ENCODE results near the gene SELENOK.
A peak's percentile ranks its signal among the peaks of the same experiment; 100 is the strongest.

The SELENOK gene

GRCh38 chr3:53844262-53845102 is 47.2 kb downstream of the SELENOK start:
- peak overlapping the region; percentile 82 for H3K27ac ChIP-seq (ENCODE audit: low read depth, low read length)
- H3K36me3 ChIP-seq (ENCODE audit: control insufficient read depth in 1 of 2, insufficient read depth in 2 of 2, low read length in 2 of 2): no peaks in the 10 kb centered on the region
- peaks cover 0 to 12% of the 10 kb centered on the region in 2 donors for H3K27me3 ChIP-seq (ENCODE audit: control insufficient read depth in 1 of 2, insufficient read depth in 2 of 2, low read length in 2 of 2)
- H3K9ac ChIP-seq (ENCODE audit: low read depth in 1 of 2, low read length in 2 of 2): peak overlapping the region; percentile 53 to 81
- peak overlapping the region; percentile 67 to 73 for H3K4me3 ChIP-seq (ENCODE audit: low read depth in 1 of 2, low read length in 2 of 2)
- H3K4me1 ChIP-seq (ENCODE audit: control insufficient read depth in 1 of 2, insufficient read depth in 2 of 2, low read length in 2 of 2): peaks cover 38 to 44% of the 10 kb centered on the region in 2 donors
- no peaks in the 10 kb centered on the region for H3K9me3 ChIP-seq (ENCODE audit: control insufficient read depth in 1 of 2, low read length in 2 of 2)

- Histone ChIP-seq H3K27ac (ENCODE audit: low read depth, low read length) (peak overlapping the region; percentile 82), H3K27me3 (ENCODE audit: control insufficient read depth in 1 of 2, insufficient read depth in 2 of 2, low read length in 2 of 2) (peaks cover 0 to 12% of the 10 kb centered on the region in 2 donors), H3K9me3 (ENCODE audit: control insufficient read depth in 1 of 2, low read length in 2 of 2) (no peaks in the 10 kb centered on the region), H3K36me3 (ENCODE audit: control insufficient read depth in 1 of 2, insufficient read depth in 2 of 2, low read length in 2 of 2) (peaks cover 7 to 8% of the 10 kb centered on the region in 2 donors), H3K4me3 (ENCODE audit: low read depth in 1 of 2, low read length in 2 of 2) (peak overlapping the region; percentile 43 to 73), H3K4me1 (ENCODE audit: control insufficient read depth in 1 of 2, insufficient read depth in 2 of 2, low read length in 2 of 2) (peaks cover 38 to 44% of the 10 kb centered on the region in 2 donors), H3K9ac (ENCODE audit: low read depth in 1 of 2, low read length in 2 of 2) (peak overlapping the region; percentile 53 to 61)
Measured at GRCh38 chr3:53843195-53844177, 48.2 kb downstream of the SELENOK start.

GRCh38 chr3:53842436-53843194 is 49.0 kb downstream of the SELENOK start:
- Histone ChIP-seq H3K4me1 (ENCODE audit: control insufficient read depth in 1 of 2, insufficient read depth in 2 of 2, low read length in 2 of 2) (peaks cover 38 to 44% of the 10 kb centered on the region in 2 donors), H3K9ac (ENCODE audit: low read depth in 1 of 2, low read length in 2 of 2) (peak overlapping the region; percentile 11 to 61), H3K27me3 (ENCODE audit: control insufficient read depth in 1 of 2, insufficient read depth in 2 of 2, low read length in 2 of 2) (peaks cover 0 to 12% of the 10 kb centered on the region in 2 donors), H3K9me3 (ENCODE audit: control insufficient read depth in 1 of 2, low read length in 2 of 2) (no peaks in the 10 kb centered on the region), H3K27ac (ENCODE audit: low read depth, low read length) (peak overlapping the region; percentile 57), H3K4me3 (ENCODE audit: low read depth in 1 of 2, low read length in 2 of 2) (peak overlapping the region in 1 of 2 donors; percentile 34), H3K36me3 (ENCODE audit: control insufficient read depth in 1 of 2, insufficient read depth in 2 of 2, low read length in 2 of 2) (peaks cover 7 to 12% of the 10 kb centered on the region in 2 donors)

GRCh38 chr3:53841296-53841695 is 50.4 kb downstream of the SELENOK start:
- Histone ChIP-seq H3K36me3 (ENCODE audit: control insufficient read depth in 1 of 2, insufficient read depth in 2 of 2, low read length in 2 of 2) (peaks cover 7 to 17% of the 10 kb centered on the region in 2 donors), H3K4me3 (ENCODE audit: low read depth in 1 of 2, low read length in 2 of 2) (no peak overlapping the region), H3K27me3 (ENCODE audit: control insufficient read depth in 1 of 2, insufficient read depth in 2 of 2, low read length in 2 of 2) (peaks cover 0 to 5% of the 10 kb centered on the region in 2 donors), H3K9me3 (ENCODE audit: control insufficient read depth in 1 of 2, low read length in 2 of 2) (no peaks in the 10 kb centered on the region), H3K4me1 (ENCODE audit: control insufficient read depth in 1 of 2, insufficient read depth in 2 of 2, low read length in 2 of 2) (peaks cover 31 to 38% of the 10 kb centered on the region in 2 donors), H3K9ac (ENCODE audit: low read depth in 1 of 2, low read length in 2 of 2) (no peak overlapping the region), H3K27ac (ENCODE audit: low read depth, low read length) (no peak overlapping the region)

GRCh38 chr3:53837331-53837730 is 54.3 kb downstream of the SELENOK start:
- Histone ChIP-seq H3K4me3 (ENCODE audit: low read depth in 1 of 2, low read length in 2 of 2) (no peak overlapping the region), H3K36me3 (ENCODE audit: control insufficient read depth in 1 of 2, insufficient read depth in 2 of 2, low read length in 2 of 2) (peaks cover 7 to 31% of the 10 kb centered on the region in 2 donors), H3K9ac (ENCODE audit: low read depth in 1 of 2, low read length in 2 of 2) (no peak overlapping the region), H3K4me1 (ENCODE audit: control insufficient read depth in 1 of 2, insufficient read depth in 2 of 2, low read length in 2 of 2) (peaks cover 3 to 7% of the 10 kb centered on the region in 2 donors), H3K27me3 (ENCODE audit: control insufficient read depth in 1 of 2, insufficient read depth in 2 of 2, low read length in 2 of 2) (no peaks in the 10 kb centered on the region), H3K9me3 (ENCODE audit: control insufficient read depth in 1 of 2, low read length in 2 of 2) (no peaks in the 10 kb centered on the region), H3K27ac (ENCODE audit: low read depth, low read length) (no peak overlapping the region)

GRCh38 chr3:53836084-53836872 is 55.4 kb downstream of the SELENOK start:
- no peak overlapping the region for H3K9ac ChIP-seq (ENCODE audit: low read depth in 1 of 2, low read length in 2 of 2)
- no peak overlapping the region for H3K4me3 ChIP-seq (ENCODE audit: low read depth in 1 of 2, low read length in 2 of 2)
- H3K27me3 ChIP-seq (ENCODE audit: control insufficient read depth in 1 of 2, insufficient read depth in 2 of 2, low read length in 2 of 2): no peaks in the 10 kb centered on the region
- H3K36me3 ChIP-seq (ENCODE audit: control insufficient read depth in 1 of 2, insufficient read depth in 2 of 2, low read length in 2 of 2): peaks cover 7 to 31% of the 10 kb centered on the region in 2 donors
- peaks cover 0 to 3% of the 10 kb centered on the region in 2 donors for H3K4me1 ChIP-seq (ENCODE audit: control insufficient read depth in 1 of 2, insufficient read depth in 2 of 2, low read length in 2 of 2)
- H3K9me3 ChIP-seq (ENCODE audit: control insufficient read depth in 1 of 2, low read length in 2 of 2): no peaks in the 10 kb centered on the region
- H3K27ac ChIP-seq (ENCODE audit: low read depth, low read length): no peak overlapping the region

GRCh38 chr3:53835257-53835656 is 56.4 kb downstream of the SELENOK start:
- Histone ChIP-seq H3K9me3 (ENCODE audit: control insufficient read depth in 1 of 2, low read length in 2 of 2) (no peaks in the 10 kb centered on the region), H3K4me3 (ENCODE audit: low read depth in 1 of 2, low read length in 2 of 2) (no peak overlapping the region), H3K27me3 (ENCODE audit: control insufficient read depth in 1 of 2, insufficient read depth in 2 of 2, low read length in 2 of 2) (no peaks in the 10 kb centered on the region), H3K4me1 (ENCODE audit: control insufficient read depth in 1 of 2, insufficient read depth in 2 of 2, low read length in 2 of 2) (no peaks in the 10 kb centered on the region), H3K36me3 (ENCODE audit: control insufficient read depth in 1 of 2, insufficient read depth in 2 of 2, low read length in 2 of 2) (peaks cover 7 to 31% of the 10 kb centered on the region in 2 donors), H3K9ac (ENCODE audit: low read depth in 1 of 2, low read length in 2 of 2) (no peak overlapping the region), H3K27ac (ENCODE audit: low read depth, low read length) (no peak overlapping the region)

GRCh38 chr3:53834429-53835095 is 57.1 kb downstream of the SELENOK start:
- H3K36me3 ChIP-seq (ENCODE audit: control insufficient read depth in 1 of 2, insufficient read depth in 2 of 2, low read length in 2 of 2): peaks cover 7 to 31% of the 10 kb centered on the region in 2 donors
- H3K27me3 ChIP-seq (ENCODE audit: control insufficient read depth in 1 of 2, insufficient read depth in 2 of 2, low read length in 2 of 2): no peaks in the 10 kb centered on the region
- no peaks in the 10 kb centered on the region for H3K4me1 ChIP-seq (ENCODE audit: control insufficient read depth in 1 of 2, insufficient read depth in 2 of 2, low read length in 2 of 2)
- H3K9me3 ChIP-seq (ENCODE audit: control insufficient read depth in 1 of 2, low read length in 2 of 2): no peaks in the 10 kb centered on the region
- H3K9ac ChIP-seq (ENCODE audit: low read depth in 1 of 2, low read length in 2 of 2): no peak overlapping the region
- no peak overlapping the region for H3K4me3 ChIP-seq (ENCODE audit: low read depth in 1 of 2, low read length in 2 of 2)
- H3K27ac ChIP-seq (ENCODE audit: low read depth, low read length): no peak overlapping the region
